NT2/D1 (cell line): ENCODE data around the gene LCMT1.
"Not testable (repeated sequence)": the region's sequence is repeated elsewhere in the genome, so short reads cannot be mapped to it uniquely, and the experiment has no call there.

ENCODE experiments used
- DNase-seq: peaks from one replicate; pipeline ENCODE4 v3.0.0-alpha.2; 2011; ENCODE audit warnings: low read depth, low spot score
- H3K27me3 ChIP-seq: 2 replicates; pipeline ENCODE4 v1.6.0; 2011; ENCODE audit warnings: mild to moderate bottlenecking; ENCODE audit not compliant: insufficient read length, insufficient read depth
- H3K36me3 ChIP-seq: 2 replicates; pipeline ENCODE4 v1.6.1; 2011; ENCODE audit warnings: mild to moderate bottlenecking, low read length, mixed read lengths; ENCODE audit not compliant: insufficient read depth, insufficient read length
- H3K4me1 ChIP-seq: 2 replicates; pipeline ENCODE4 v1.5.1; 2011; ENCODE audit not compliant: insufficient read depth, insufficient read length
- H3K4me3 ChIP-seq: 2 replicates; pipeline ENCODE4 v1.5.1; 2011; ENCODE audit warnings: low read depth; ENCODE audit not compliant: insufficient read length
- H3K9ac ChIP-seq: 2 replicates; pipeline ENCODE4 v1.6.0; 2011; ENCODE audit warnings: low read depth; ENCODE audit not compliant: insufficient read length
- H3K9me3 ChIP-seq: 2 replicates; pipeline ENCODE4 v1.5.1; 2011; ENCODE audit warnings: mild to moderate bottlenecking, low read length; ENCODE audit not compliant: insufficient read depth
- SUZ12 ChIP-seq: IDR thresholded peaks from 2 replicates; pipeline ENCODE4 v1.6.1; 2011; ENCODE audit not compliant: insufficient read length, insufficient read depth; ENCODE audit errors: extremely low read depth
- YY1 ChIP-seq: IDR thresholded peaks from 2 replicates; pipeline ENCODE4 v1.6.1; 2011; ENCODE audit not compliant: insufficient read length, insufficient read depth
- ZNF274 ChIP-seq: IDR thresholded peaks from 2 replicates; pipeline ENCODE4 v1.6.1; 2011; ENCODE audit warnings: mild to moderate bottlenecking, low read depth, low read length

LCMT1 gene

DNA sequence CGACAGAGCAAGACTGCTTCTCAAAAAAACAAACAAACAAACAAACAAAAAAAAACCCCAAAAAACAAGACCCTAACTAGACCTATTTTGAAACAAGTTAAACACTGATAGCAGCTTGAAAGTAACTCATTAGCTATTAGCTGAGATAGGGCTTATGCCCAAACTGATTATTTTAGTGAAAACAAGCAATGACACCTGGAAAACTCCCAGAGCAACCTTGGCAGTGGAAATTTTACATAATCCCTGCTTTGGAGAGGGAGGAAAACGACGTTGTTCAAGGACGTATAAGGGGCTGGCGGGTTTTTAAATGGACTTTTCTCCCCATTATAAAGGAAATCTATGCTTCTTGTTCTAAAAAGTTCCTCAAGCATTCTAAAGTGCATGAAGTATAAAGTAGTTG is 59.8 kb downstream of the LCMT1 start:
- no peak overlapping the region for H3K9ac ChIP-seq
- H3K36me3 ChIP-seq = peaks cover 47% of the 10 kb centered on the region
- H3K9me3 ChIP-seq = no peaks in the 10 kb centered on the region
- no peaks in the 10 kb centered on the region for H3K4me1 ChIP-seq
- H3K27me3 ChIP-seq = no peaks in the 10 kb centered on the region
- no peak for DNase-seq
- no peak overlapping the region for H3K4me3 ChIP-seq
- TF ChIP-seq ZNF274 (no peak), SUZ12 (no peak), YY1 (no peak)

DNA sequence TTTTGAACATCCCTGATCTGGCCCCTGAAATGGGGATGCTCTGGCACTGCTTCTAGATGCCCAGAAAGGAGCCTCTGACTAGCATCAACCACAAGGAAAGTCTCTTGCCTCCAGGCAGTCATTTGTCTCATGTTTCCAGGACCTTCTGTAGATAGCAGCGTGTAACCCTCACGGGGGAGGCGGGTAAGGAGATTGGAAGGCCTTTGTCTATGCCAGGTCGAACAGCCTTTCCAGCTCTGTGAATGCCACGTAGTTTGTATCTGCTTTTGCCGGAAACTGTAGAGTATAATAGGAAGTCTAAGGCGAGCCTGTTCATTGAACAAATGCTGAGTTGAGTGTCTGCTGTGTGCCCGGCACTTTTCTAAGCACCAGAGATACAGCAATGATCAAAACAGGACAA is 61.3 kb downstream of the LCMT1 start:
- Histone ChIP-seq H3K4me3 (no peak overlapping the region), H3K27me3 (no peaks in the 10 kb centered on the region), H3K4me1 (no peaks in the 10 kb centered on the region), H3K9me3 (no peaks in the 10 kb centered on the region), H3K9ac (no peak overlapping the region), H3K36me3 (peaks cover 35% of the 10 kb centered on the region)
- no peak for TF ChIP-seq YY1
- no peak for TF ChIP-seq ZNF274
- TF ChIP-seq SUZ12 = no peak
- no peak for DNase-seq

- no peak overlapping the region for H3K4me3 ChIP-seq
- peaks cover 32% of the 10 kb centered on the region for H3K36me3 ChIP-seq
- no peaks in the 10 kb centered on the region for H3K27me3 ChIP-seq
- DNase-seq = no peak
- H3K4me1 ChIP-seq = no peaks in the 10 kb centered on the region
- H3K9me3 ChIP-seq = no peaks in the 10 kb centered on the region
- no peak overlapping the region for H3K9ac ChIP-seq
- TF ChIP-seq SUZ12 = no peak
- no peak for TF ChIP-seq YY1
- TF ChIP-seq ZNF274 = no peak
These were observed 62.7 kb downstream of the LCMT1 start for GRCh38 chr16:25174285-25174684.

DNA sequence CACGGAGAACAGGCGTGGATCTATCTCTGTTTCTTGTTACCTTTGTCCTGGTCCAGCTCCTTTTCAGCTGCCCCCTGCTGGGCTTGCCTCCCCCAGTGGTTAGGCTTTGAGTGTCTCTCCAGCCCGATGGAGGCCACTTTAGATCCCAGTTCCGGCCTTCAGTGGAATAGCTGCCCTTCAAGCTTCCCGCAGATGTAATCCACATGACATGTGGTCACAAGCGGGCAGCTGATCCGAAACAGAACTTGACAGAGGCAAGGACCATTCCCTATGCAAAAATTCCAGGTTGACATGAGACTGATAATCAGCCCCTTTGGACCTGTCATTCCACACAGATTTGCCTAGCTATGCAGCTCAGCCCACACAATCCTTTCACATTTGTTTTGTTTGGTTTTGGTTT is 64.6 kb downstream of the LCMT1 start:
- Histone ChIP-seq H3K36me3 (peaks cover 20% of the 10 kb centered on the region), H3K27me3 (no peaks in the 10 kb centered on the region), H3K9ac (no peak overlapping the region), H3K4me1 (no peaks in the 10 kb centered on the region), H3K4me3 (no peak overlapping the region), H3K9me3 (no peaks in the 10 kb centered on the region)
- no peak for TF ChIP-seq ZNF274
- no peak for TF ChIP-seq YY1
- no peak for TF ChIP-seq SUZ12
- DNase-seq = no peak

DNA sequence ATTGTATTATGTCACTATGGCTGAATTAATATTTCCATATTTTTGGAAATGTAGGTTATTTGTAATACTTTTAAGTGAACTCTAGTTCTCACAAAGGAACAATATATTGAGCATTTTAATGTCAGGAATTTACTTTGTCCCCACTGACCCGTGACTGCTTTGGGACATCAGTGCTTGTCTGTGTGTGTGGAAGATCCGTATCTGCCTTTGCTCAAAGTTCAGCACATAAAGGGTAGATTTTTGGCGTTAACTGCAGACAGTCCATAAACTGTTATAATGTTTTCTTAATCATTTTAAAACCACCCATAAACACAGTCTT is 65.9 kb downstream of the LCMT1 start:
- Histone ChIP-seq H3K27me3 (no peaks in the 10 kb centered on the region), H3K36me3 (peaks cover 18% of the 10 kb centered on the region)
- no peak for DNase-seq

DNA sequence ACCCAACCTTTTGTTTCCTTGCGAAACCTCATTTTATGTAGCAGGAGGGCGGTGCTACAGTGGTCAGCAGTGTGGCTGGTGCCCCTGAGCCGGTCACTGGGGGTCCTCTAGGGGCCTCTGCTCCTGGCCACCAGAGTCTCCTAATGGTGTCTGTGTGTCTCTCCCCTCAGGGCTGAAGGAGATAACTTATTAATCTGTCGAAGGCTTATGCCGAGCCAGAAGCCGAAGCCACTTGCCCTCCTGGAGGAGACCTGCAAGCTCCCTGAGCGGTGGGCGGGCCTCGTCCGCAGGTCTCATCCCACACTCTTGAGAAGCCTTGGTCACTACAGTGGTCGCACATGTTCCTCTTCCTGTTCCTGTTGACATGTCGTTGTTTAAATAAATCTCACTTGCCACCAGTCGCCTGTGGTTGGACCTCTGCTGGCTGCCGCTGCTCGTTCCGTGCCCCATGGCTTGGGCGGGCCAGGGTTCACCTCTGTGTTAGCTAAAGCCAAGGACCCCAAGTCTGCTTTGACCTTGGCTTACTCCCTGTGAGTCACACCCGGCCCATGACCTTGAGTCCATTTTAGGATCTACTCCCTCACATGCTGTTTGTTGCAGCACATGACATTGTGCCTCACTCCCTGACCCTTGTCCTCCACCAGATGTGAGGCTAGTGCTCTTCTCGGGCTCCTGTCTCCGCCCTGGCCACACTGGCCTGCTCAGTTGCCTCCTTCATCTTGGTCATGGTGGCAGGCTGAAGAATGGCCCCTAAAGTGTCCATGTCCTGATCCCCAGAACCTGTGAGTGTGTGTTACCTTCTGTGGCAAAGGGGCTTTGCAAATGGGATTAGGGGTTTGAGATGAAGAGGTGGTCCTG is 66.5 kb downstream of the LCMT1 start:
- no peak overlapping the region for H3K4me3 ChIP-seq
- TF ChIP-seq SUZ12 (no peak), YY1 (no peak), ZNF274 (no peak)
- H3K36me3 ChIP-seq = peaks cover 12% of the 10 kb centered on the region
- no peaks in the 10 kb centered on the region for H3K9me3 ChIP-seq
- H3K27me3 ChIP-seq = no peaks in the 10 kb centered on the region
- H3K9ac ChIP-seq = no peak overlapping the region
- no peaks in the 10 kb centered on the region for H3K4me1 ChIP-seq
- no peak for DNase-seq

More for the DNA sequence above, 65.9 kb downstream of the LCMT1 start:
- no peaks in the 10 kb centered on the region for H3K4me1 ChIP-seq
- no peak overlapping the region for H3K9ac ChIP-seq
- no peak overlapping the region for H3K4me3 ChIP-seq
- TF ChIP-seq YY1 = no peak
- no peak for TF ChIP-seq ZNF274
- no peak for TF ChIP-seq SUZ12
- H3K9me3 ChIP-seq = no peaks in the 10 kb centered on the region

- not testable (repeated sequence) for H3K4me3 ChIP-seq, H3K9ac ChIP-seq, H3K4me1 ChIP-seq, H3K27me3 ChIP-seq, H3K9me3 ChIP-seq, DNase-seq
- peaks cover 11% of the 10 kb centered on the region for H3K36me3 ChIP-seq
These were observed 69.7 kb downstream of the LCMT1 start for GRCh38 chr16:25181236-25181635.

GRCh38 chr16:25184771-25185170 is 73.2 kb downstream of the LCMT1 start:
- TF ChIP-seq YY1 (no peak), SUZ12 (no peak)
- DNase-seq = no peak
- no peaks in the 10 kb centered on the region for H3K27me3 ChIP-seq

More at GRCh38 chr16:25184771-25185170, 73.2 kb downstream of the LCMT1 start:
- Histone ChIP-seq H3K9me3 (no peaks in the 10 kb centered on the region), H3K9ac (no peak overlapping the region), H3K4me3 (no peak overlapping the region), H3K36me3 (no peaks in the 10 kb centered on the region), H3K4me1 (no peaks in the 10 kb centered on the region)
